ELF-1 (cell line): ENCODE results near the gene THADA.
"Not testable (repeated sequence)": the region's sequence is repeated elsewhere in the genome, so short reads cannot be mapped to it uniquely, and the experiment has no call there.

Experiments
- DNase-seq: peaks from one replicate; pipeline ENCODE4 v3.0.0-alpha.2; 2016; ENCODE audit warnings: low read depth, low spot score

The THADA gene

GRCh38 chr2:43387092-43388062, 208.5 kb downstream of the THADA start:
- DNase-seq, result no peak

- DNase-seq, result not testable (repeated sequence)
These were observed 209.2 kb downstream of the THADA start for GRCh38 chr2:43386679-43387078.

GRCh38 chr2:43384143-43384542, 211.7 kb downstream of the THADA start:
- no peak for DNase-seq

- DNase-seq, result no peak
These were observed 212.3 kb downstream of the THADA start for GRCh38 chr2:43383533-43383932.

- no peak for DNase-seq
These were observed 216.3 kb downstream of the THADA start for GRCh38 chr2:43379494-43379893.

- no peak for DNase-seq
These were observed 218.5 kb downstream of the THADA start for GRCh38 chr2:43377327-43377726.

- DNase-seq, result no peak
These were observed 219.2 kb downstream of the THADA start for GRCh38 chr2:43376523-43377198.

GRCh38 chr2:43375746-43376522, 219.9 kb downstream of the THADA start:
- no peak for DNase-seq

GRCh38 chr2:43372416-43373081, 223.3 kb downstream of the THADA start:
- DNase-seq, result no peak

GRCh38 chr2:43370705-43371104, 225.1 kb downstream of the THADA start:
- DNase-seq, result no peak

GRCh38 chr2:43370146-43370545, 225.7 kb downstream of the THADA start:
- DNase-seq, result no peak

GRCh38 chr2:43368483-43369385, 227.1 kb downstream of the THADA start:
- DNase-seq, result no peak

GRCh38 chr2:43367012-43367782, 228.6 kb downstream of the THADA start:
- DNase-seq, result no peak

- no peak for DNase-seq
These were observed 232.7 kb downstream of the THADA start for GRCh38 chr2:43363120-43363519.

GRCh38 chr2:43361286-43361685, 234.6 kb downstream of the THADA start:
- DNase-seq, result no peak

- DNase-seq, result no peak
These were observed 235.7 kb downstream of the THADA start for GRCh38 chr2:43360137-43360536.

GRCh38 chr2:43358410-43359201, 237.2 kb downstream of the THADA start:
- no peak for DNase-seq

- DNase-seq, result no peak
These were observed 239.1 kb downstream of the THADA start for GRCh38 chr2:43356774-43357173.

GRCh38 chr2:43355399-43355798, 240.4 kb downstream of the THADA start:
- no peak for DNase-seq
